Measurements from ENCODE around the gene ZDHHC18. TPM values are rescaled to one million over a fixed set of nuclear protein-coding genes. Genes with fewer than 3 reads are reported as not detected.

The ZDHHC18 gene
- total RNA-seq, 1 experiment from 2014 or later = 27.9 TPM

DNA sequence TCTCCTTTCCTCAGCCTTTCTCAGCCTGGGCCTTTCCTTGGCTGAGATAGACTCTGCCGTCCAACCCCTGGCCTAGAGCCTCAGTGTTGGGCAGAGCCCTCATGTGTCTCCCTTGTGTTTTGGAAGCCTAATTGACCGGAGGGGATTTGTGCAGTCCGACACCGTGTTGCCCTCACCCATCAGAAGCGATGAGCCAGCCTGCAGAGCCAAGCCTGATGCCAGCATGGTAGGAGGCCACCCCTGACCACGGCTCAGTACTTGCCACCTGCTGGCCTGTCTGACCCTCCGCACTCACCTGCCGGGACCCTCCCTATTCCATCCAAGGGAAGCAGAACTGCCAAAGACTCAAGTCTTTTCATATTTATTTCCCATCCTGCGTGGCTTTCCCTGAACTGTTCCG, 27.1 kb downstream of the ZDHHC18 start:
- Histone ChIP-seq H3K9me3 (ENCODE audit: low read depth, low read length, poor library complexity, severe bottlenecking) (no peaks in the 10 kb centered on the region), H3K27me3 (replicated peaks; ENCODE audit: insufficient read depth, low read depth, low read length, poor library complexity) (no peaks in the 10 kb centered on the region), H3K4me1 (ENCODE audit: insufficient read depth, low read length, poor library complexity, severe bottlenecking) (no peaks in the 10 kb centered on the region), H3K36me3 (ENCODE audit: insufficient read depth, low read length, poor library complexity, severe bottlenecking) (peaks cover 52% of the 10 kb centered on the region), H3K4me3 (ENCODE audit: low read depth, low read length, poor library complexity, severe bottlenecking) (no peak overlapping the region), H3K27ac (ENCODE audit: low read depth, low read length, poor library complexity, severe bottlenecking) (no peak overlapping the region)
- intact Hi-C loops (cut with micrococcal nuclease; ENCODE audit: unreplicated experiment) = no loop called here
- ChIA-PET CTCF (no interaction called here), POLR2A (ENCODE audit: low non-redundant PET) (no interaction called here)
- DNase-seq (ENCODE audit: low spot score) = no peak
- TF ChIP-seq, protein P1, sequence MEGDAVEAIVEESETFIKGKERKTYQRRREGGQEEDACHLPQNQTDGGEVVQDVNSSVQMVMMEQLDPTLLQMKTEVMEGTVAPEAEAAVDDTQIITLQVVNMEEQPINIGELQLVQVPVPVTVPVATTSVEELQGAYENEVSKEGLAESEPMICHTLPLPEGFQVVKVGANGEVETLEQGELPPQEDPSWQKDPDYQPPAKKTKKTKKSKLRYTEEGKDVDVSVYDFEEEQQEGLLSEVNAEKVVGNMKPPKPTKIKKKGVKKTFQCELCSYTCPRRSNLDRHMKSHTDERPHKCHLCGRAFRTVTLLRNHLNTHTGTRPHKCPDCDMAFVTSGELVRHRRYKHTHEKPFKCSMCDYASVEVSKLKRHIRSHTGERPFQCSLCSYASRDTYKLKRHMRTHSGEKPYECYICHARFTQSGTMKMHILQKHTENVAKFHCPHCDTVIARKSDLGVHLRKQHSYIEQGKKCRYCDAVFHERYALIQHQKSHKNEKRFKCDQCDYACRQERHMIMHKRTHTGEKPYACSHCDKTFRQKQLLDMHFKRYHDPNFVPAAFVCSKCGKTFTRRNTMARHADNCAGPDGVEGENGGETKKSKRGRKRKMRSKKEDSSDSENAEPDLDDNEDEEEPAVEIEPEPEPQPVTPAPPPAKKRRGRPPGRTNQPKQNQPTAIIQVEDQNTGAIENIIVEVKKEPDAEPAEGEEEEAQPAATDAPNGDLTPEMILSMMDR (conservative IDR thresholded peaks at IDR 0.05; ENCODE audit: low read depth, low read length) = no peak
- TF ChIP-seq EZH2 (IDR thresholded peaks at IDR 0.05; ENCODE audit: borderline replicate concordance, low read depth, low read length, poor library complexity, severe bottlenecking) = no peak
- BruUV-seq (replicated peaks) = no TSS peak

DNA sequence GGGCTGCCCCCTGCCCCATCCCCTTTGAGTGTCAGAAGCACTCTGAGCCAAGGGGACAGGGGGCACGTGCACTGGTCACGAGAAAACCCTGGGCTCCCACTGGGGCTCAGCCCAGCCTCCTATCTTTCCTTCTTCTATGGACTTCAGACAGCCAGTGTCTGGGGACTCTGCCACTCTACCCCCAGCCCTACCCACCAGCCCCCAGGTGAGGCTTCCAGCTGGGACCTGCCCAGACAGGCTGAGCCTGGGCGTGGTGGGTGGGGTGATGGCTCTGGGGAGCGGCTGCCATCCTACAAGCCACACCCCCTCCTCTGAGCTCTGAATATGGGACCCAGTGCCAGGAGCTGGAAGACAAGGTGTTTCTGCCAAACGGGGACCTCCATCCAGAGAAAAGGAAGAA, 28.4 kb downstream of the ZDHHC18 start:
- Histone ChIP-seq H3K4me1 (ENCODE audit: insufficient read depth, low read length, poor library complexity, severe bottlenecking) (no peaks in the 10 kb centered on the region), H3K9me3 (ENCODE audit: low read depth, low read length, poor library complexity, severe bottlenecking) (no peaks in the 10 kb centered on the region), H3K36me3 (ENCODE audit: insufficient read depth, low read length, poor library complexity, severe bottlenecking) (peaks cover 41% of the 10 kb centered on the region), H3K27me3 (replicated peaks; ENCODE audit: insufficient read depth, low read depth, low read length, poor library complexity) (no peaks in the 10 kb centered on the region), H3K4me3 (ENCODE audit: low read depth, low read length, poor library complexity, severe bottlenecking) (no peak overlapping the region), H3K27ac (ENCODE audit: low read depth, low read length, poor library complexity, severe bottlenecking) (no peak overlapping the region)
- DNase-seq (ENCODE audit: low spot score) = no peak
- BruUV-seq (replicated peaks) = no TSS peak
- TF ChIP-seq, protein P1 (conservative IDR thresholded peaks at IDR 0.05; ENCODE audit: low read depth, low read length) = no peak
- TF ChIP-seq EZH2 (IDR thresholded peaks at IDR 0.05; ENCODE audit: borderline replicate concordance, low read depth, low read length, poor library complexity, severe bottlenecking) = no peak
- intact Hi-C loops (cut with micrococcal nuclease; ENCODE audit: unreplicated experiment) = no loop called here
- ChIA-PET POLR2A (ENCODE audit: low non-redundant PET) (no interaction called here), CTCF (interaction anchor here (0.5 kb wide), 1 partner anchor 1187 kb away, joined by 6 read pairs; no protein-coding TSS in a partner anchor)

DNA sequence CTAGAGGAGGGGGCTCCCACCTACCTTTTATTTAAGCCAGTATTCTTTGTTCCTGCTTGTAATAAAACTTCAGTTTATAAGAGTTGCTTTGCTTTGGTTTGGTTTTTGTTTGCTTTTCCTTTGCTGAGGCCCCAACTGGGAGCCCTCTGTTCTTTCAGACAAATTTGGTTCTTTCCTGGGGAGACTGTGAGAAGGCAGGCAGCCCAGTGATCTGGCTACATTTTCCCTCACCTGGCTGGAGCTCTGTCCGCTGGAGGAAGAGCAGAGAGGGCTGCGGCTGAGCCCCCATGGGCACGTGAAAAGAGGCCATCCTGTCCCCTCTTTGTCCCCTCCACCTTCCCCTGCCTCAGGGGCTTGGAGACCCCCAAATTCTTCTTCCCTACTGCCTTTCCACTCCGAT, 29.1 kb downstream of the ZDHHC18 start:
- ChIA-PET POLR2A (ENCODE audit: low non-redundant PET) (no interaction called here), CTCF (interaction anchor here (0.5 kb wide), 1 partner anchor 1188 kb away, joined by 6 read pairs; no protein-coding TSS in a partner anchor)
- Histone ChIP-seq H3K36me3 (ENCODE audit: insufficient read depth, low read length, poor library complexity, severe bottlenecking) (peaks cover 35% of the 10 kb centered on the region), H3K4me3 (ENCODE audit: low read depth, low read length, poor library complexity, severe bottlenecking) (no peak overlapping the region), H3K27me3 (replicated peaks; ENCODE audit: insufficient read depth, low read depth, low read length, poor library complexity) (no peaks in the 10 kb centered on the region), H3K27ac (ENCODE audit: low read depth, low read length, poor library complexity, severe bottlenecking) (no peak overlapping the region), H3K9me3 (ENCODE audit: low read depth, low read length, poor library complexity, severe bottlenecking) (no peaks in the 10 kb centered on the region), H3K4me1 (ENCODE audit: insufficient read depth, low read length, poor library complexity, severe bottlenecking) (no peaks in the 10 kb centered on the region)
- intact Hi-C loops (cut with micrococcal nuclease; ENCODE audit: unreplicated experiment) = no loop called here
- TF ChIP-seq EZH2 (IDR thresholded peaks at IDR 0.05; ENCODE audit: borderline replicate concordance, low read depth, low read length, poor library complexity, severe bottlenecking) = no peak
- TF ChIP-seq, protein P1 (conservative IDR thresholded peaks at IDR 0.05; ENCODE audit: low read depth, low read length) = no peak
- no peak for DNase-seq (ENCODE audit: low spot score)
- no TSS peak for BruUV-seq (replicated peaks)
